ENCODE measurements around the gene PLET1.
A peak's percentile ranks its signal among the peaks of the same experiment; 100 is the strongest.

The PLET1 gene

DNA sequence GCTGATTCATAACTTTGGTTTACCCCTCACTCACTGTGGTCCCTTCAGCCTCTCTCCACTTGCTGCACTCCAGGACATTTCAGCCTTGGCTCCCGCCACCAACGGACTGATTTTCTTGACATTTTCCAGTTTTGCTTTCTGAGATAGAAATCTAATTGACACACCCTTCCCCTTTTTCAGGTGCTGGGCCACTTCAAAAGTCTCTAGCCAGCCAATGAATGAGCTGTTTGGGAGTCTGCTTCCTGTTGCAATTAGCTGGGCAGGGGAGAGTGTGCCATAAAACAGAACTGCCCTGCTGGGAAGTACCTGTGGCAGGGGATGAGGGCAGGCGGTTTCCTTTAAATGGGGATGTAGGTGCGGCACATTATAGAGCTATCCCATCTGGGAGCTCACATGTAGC, 21.1 kb upstream of the PLET1 start:
- Histone ChIP-seq H3K36me3 (no peaks in the 10 kb centered on the region), H3K4me1 (ENCODE audit: control insufficient read depth in 1 of 2, insufficient read depth in 1 of 2, low read depth in 1 of 2, low read length in 1 of 2) (peaks cover 22 to 26% of the 10 kb centered on the region in 2 experiments), H3K9me3 (no peaks in the 10 kb centered on the region), H3K4me3 (ENCODE audit: low read depth in 1 of 2, low read length in 1 of 2) (peak overlapping the region in 1 of 2 experiments; percentile 12), H3K27ac (peak overlapping the region; percentile 28), H3K27me3 (no peaks in the 10 kb centered on the region)
- TF ChIP-seq, protein P1, sequence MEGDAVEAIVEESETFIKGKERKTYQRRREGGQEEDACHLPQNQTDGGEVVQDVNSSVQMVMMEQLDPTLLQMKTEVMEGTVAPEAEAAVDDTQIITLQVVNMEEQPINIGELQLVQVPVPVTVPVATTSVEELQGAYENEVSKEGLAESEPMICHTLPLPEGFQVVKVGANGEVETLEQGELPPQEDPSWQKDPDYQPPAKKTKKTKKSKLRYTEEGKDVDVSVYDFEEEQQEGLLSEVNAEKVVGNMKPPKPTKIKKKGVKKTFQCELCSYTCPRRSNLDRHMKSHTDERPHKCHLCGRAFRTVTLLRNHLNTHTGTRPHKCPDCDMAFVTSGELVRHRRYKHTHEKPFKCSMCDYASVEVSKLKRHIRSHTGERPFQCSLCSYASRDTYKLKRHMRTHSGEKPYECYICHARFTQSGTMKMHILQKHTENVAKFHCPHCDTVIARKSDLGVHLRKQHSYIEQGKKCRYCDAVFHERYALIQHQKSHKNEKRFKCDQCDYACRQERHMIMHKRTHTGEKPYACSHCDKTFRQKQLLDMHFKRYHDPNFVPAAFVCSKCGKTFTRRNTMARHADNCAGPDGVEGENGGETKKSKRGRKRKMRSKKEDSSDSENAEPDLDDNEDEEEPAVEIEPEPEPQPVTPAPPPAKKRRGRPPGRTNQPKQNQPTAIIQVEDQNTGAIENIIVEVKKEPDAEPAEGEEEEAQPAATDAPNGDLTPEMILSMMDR (IDR thresholded peaks at IDR 0.05): peak; percentile 7

DNA sequence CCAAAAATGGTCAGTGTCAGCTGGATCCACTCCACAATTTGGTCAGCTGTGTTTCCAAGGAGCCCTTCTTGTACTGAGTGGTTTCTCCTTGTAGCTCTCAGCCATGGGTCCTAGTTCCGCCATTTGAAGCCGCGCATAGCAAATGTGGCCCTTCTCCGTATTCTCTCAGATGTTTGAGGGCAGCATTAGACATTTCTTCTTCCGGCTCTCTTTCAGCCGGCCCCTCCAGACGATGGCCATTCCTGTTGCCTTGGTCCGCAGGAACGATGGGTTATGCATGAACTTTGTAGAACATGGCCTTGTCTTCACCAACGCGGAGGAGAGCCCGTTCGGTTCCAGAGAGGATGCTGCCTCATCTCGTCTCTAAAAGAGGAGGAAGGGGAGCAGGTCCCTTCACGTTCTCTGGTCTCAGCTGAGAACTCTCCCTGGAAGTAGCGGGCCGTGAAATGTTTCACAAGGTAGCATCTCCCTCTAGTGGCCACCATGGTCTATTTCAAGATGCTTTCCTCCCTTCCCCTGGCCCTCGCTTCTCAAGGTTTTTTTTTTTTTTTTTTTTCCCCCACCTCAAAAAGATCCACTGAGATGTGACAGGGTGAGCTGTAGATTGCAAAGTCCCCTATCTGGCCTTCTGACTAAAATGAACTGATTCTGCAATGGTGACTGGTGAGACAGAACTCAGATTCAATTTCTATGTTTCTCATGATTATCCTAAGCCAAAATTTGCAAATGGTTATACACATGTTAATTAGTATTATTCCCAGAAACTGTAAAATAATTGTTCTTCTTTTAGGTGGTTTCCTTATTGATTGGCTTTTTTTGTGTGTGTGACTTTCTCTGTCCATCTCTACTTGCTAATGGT, 19.8 kb upstream of the PLET1 start:
- H3K27ac ChIP-seq: peak overlapping the region; percentile 25
- peak overlapping the region; percentile 70 to 74 for H3K4me3 ChIP-seq (ENCODE audit: low read depth in 1 of 2, low read length in 1 of 2)
- H3K4me1 ChIP-seq (ENCODE audit: control insufficient read depth in 1 of 2, insufficient read depth in 1 of 2, low read depth in 1 of 2, low read length in 1 of 2): peaks cover 22 to 26% of the 10 kb centered on the region in 2 experiments
- TF ChIP-seq, protein P1 (IDR thresholded peaks at IDR 0.05): peak; percentile 60
- H3K27me3 ChIP-seq: no peaks in the 10 kb centered on the region
- H3K9me3 ChIP-seq: no peaks in the 10 kb centered on the region
- H3K36me3 ChIP-seq: no peaks in the 10 kb centered on the region

DNA sequence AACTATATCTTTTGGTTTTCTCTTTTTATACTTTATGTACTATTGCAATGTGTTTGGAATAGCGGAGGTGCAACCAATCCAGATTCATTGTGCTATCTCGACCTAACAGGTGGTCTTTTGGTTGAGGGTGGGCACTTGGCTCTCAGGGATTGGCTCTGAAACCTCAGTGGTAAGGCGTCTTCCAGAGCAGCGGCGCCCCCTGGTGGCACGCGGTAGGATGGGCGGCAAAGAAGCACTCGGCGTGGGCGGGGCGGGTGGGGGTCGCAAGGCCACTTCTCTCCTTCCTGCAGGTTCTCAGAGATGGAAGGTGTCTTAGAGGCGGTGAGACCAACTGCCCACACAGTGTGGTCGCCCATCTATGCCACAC, 19.2 kb upstream of the PLET1 start:
- peak overlapping the region; percentile 25 for H3K27ac ChIP-seq
- TF ChIP-seq, protein P1 (IDR thresholded peaks at IDR 0.05): peak; percentile 93
- H3K9me3 ChIP-seq: no peaks in the 10 kb centered on the region
- peak overlapping the region; percentile 70 to 74 for H3K4me3 ChIP-seq (ENCODE audit: low read depth in 1 of 2, low read length in 1 of 2)
- H3K4me1 ChIP-seq (ENCODE audit: control insufficient read depth in 1 of 2, insufficient read depth in 1 of 2, low read depth in 1 of 2, low read length in 1 of 2): peaks cover 22 to 26% of the 10 kb centered on the region in 2 experiments
- no peaks in the 10 kb centered on the region for H3K27me3 ChIP-seq
- H3K36me3 ChIP-seq: no peaks in the 10 kb centered on the region

DNA sequence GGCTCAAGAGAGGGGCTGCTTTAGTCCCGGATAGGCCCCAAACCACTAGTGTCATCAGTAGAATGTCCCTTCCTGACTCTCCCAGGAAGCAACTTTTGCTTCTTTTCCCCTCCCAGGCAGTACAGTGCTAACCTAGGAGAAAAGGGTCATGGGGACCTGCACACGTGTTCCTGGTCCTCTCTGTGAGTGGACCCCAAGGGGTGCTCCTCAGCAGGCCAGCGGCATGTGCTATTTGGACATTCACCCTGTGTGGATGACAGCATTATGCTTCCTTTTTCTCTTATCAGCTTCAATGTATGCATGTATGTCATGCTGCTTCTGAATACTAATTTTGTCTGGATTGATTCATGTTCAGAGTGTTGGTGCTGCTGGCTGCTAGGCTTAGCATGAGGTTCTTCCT, 18.1 kb upstream of the PLET1 start:
- Histone ChIP-seq H3K27ac (no peak overlapping the region), H3K27me3 (no peaks in the 10 kb centered on the region), H3K36me3 (no peaks in the 10 kb centered on the region), H3K9me3 (no peaks in the 10 kb centered on the region), H3K4me3 (ENCODE audit: low read depth in 1 of 2, low read length in 1 of 2) (no peak overlapping the region), H3K4me1 (ENCODE audit: control insufficient read depth in 1 of 2, insufficient read depth in 1 of 2, low read depth in 1 of 2, low read length in 1 of 2) (peaks cover 22 to 26% of the 10 kb centered on the region in 2 experiments)
- TF ChIP-seq, protein P1 (IDR thresholded peaks at IDR 0.05): no peak

DNA sequence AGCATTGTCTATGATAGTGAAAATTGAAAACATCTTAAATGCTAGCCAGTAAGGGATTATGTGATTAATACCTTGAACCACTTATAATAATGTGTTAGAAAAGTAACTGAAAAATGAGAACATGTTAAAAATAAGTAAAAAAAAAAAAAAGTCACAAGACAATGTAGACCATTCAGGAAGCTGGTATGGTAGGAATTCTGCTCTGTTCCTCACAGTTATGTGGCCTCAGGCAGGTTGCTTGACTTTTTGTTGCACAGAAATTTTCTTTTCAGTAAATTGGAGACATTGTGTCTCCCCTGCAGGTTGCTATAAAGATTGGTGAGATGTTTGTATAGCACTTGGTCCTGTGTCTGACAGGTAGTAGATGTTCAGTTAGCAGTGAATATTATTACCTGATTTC, 17.3 kb upstream of the PLET1 start:
- no peak overlapping the region for H3K27ac ChIP-seq
- TF ChIP-seq, protein P1 (IDR thresholded peaks at IDR 0.05): no peak
- H3K9me3 ChIP-seq: no peaks in the 10 kb centered on the region
- H3K36me3 ChIP-seq: no peaks in the 10 kb centered on the region
- no peaks in the 10 kb centered on the region for H3K27me3 ChIP-seq
- H3K4me1 ChIP-seq (ENCODE audit: control insufficient read depth in 1 of 2, insufficient read depth in 1 of 2, low read depth in 1 of 2, low read length in 1 of 2): peaks cover 22 to 26% of the 10 kb centered on the region in 2 experiments
- H3K4me3 ChIP-seq (ENCODE audit: low read depth in 1 of 2, low read length in 1 of 2): no peak overlapping the region
